Mesenchymal stem cell (in vitro differentiated cells and primary cell): Measurements from ENCODE around the gene EHD1.

Experiments
- DNase-seq: peaks from one replicate; pipeline ENCODE4 v3.0.0-alpha.2; 2013
- H2AFZ ChIP-seq: one replicate; pipeline ENCODE4 v1.6.1; 2013; ENCODE audit warnings: low read depth, mild to moderate bottlenecking, control low read depth, inconsistent platforms, low read length, moderate library complexity
- H2AK5ac ChIP-seq: 2 replicates; pipeline ENCODE4 v1.6.1; 2013; ENCODE audit warnings: low read length, moderate library complexity, mild to moderate bottlenecking, inconsistent platforms; ENCODE audit not compliant: severe bottlenecking
- H2BK120ac ChIP-seq: one replicate; pipeline ENCODE4 v1.6.1; 2013; ENCODE audit warnings: low read depth, mild to moderate bottlenecking, inconsistent platforms, low read length, moderate library complexity
- H2BK12ac ChIP-seq, 2 experiments: one replicate each; pipeline ENCODE4 v1.6.1; 2013; ENCODE audit warnings: inconsistent platforms in 2 of 2, low read length in 2 of 2, mild to moderate bottlenecking in 2 of 2, moderate library complexity in 2 of 2, control low read depth in 1 of 2
- H2BK15ac ChIP-seq: one replicate; pipeline ENCODE4 v1.6.1; 2013; ENCODE audit warnings: mild to moderate bottlenecking, low read depth, inconsistent platforms; ENCODE audit not compliant: poor library complexity, severe bottlenecking
- H2BK5ac ChIP-seq: 2 replicates; pipeline ENCODE4 v1.6.1; 2013; ENCODE audit warnings: low read depth, mild to moderate bottlenecking, low read length, control low read depth, inconsistent platforms; ENCODE audit not compliant: poor library complexity, severe bottlenecking
- H3K14ac ChIP-seq, 2 experiments: one replicate each; pipeline ENCODE4 v1.6.1; 2013; ENCODE audit warnings: inconsistent platforms in 2 of 2, low read length in 2 of 2, control low read depth in 1 of 2, mild to moderate bottlenecking in 1 of 2, moderate library complexity in 1 of 2
- H3K18ac ChIP-seq, 2 experiments: one replicate each; pipeline ENCODE4 v1.6.1; 2013; ENCODE audit warnings: inconsistent platforms in 2 of 2, low read length in 2 of 2, control low read depth in 1 of 2, low read depth in 1 of 2, mild to moderate bottlenecking in 1 of 2
- H3K23ac ChIP-seq, 2 experiments: one replicate each; pipeline ENCODE4 v1.6.1; 2013; ENCODE audit warnings: inconsistent platforms in 2 of 2, low read length in 2 of 2, mild to moderate bottlenecking in 2 of 2, moderate library complexity in 2 of 2, control low read depth in 1 of 2
- H3K27ac ChIP-seq: 2 replicates; pipeline ENCODE4 v1.5.1; 2013; ENCODE audit warnings: mild to moderate bottlenecking, moderate library complexity, low read length, control low read depth, inconsistent platforms; ENCODE audit not compliant: poor library complexity, severe bottlenecking
- H3K27me3 ChIP-seq, 2 experiments: 2 replicates each; pipeline versions ENCODE4 v1.6.1 to v1.7.0; 2013; ENCODE audit warnings: low read length in 2 of 2, mild to moderate bottlenecking in 2 of 2, moderate library complexity in 2 of 2, control low read depth in 1 of 2, inconsistent platforms in 1 of 2; ENCODE audit not compliant: control insufficient read depth in 1 of 2, insufficient read depth in 1 of 2
- H3K36me3 ChIP-seq, 2 experiments: 2 replicates each; pipeline versions ENCODE4 v1.6.1 to v1.7.0; 2013; ENCODE audit warnings: low read length in 2 of 2, control low read depth in 1 of 2, inconsistent platforms in 1 of 2, low read depth in 1 of 2, mild to moderate bottlenecking in 1 of 2; ENCODE audit not compliant: insufficient read depth in 2 of 2, control insufficient read depth in 1 of 2
- H3K4ac ChIP-seq, 2 experiments: one replicate each; pipeline ENCODE4 v1.6.1; 2013; ENCODE audit warnings: inconsistent platforms in 2 of 2, low read length in 2 of 2, mild to moderate bottlenecking in 2 of 2, moderate library complexity in 2 of 2, control low read depth in 1 of 2, low read depth in 1 of 2
- H3K4me1 ChIP-seq: 2 replicates; pipeline ENCODE4 v1.6.1; 2013; ENCODE audit warnings: low read depth, low read length, control low read depth; ENCODE audit not compliant: control insufficient read depth, insufficient read depth
- H3K4me2 ChIP-seq: 2 replicates; pipeline ENCODE4 v1.6.1; 2013; ENCODE audit warnings: low read length, mild to moderate bottlenecking, inconsistent platforms; ENCODE audit not compliant: poor library complexity, severe bottlenecking
- H3K4me3 ChIP-seq, 2 experiments: 2 replicates each; pipeline versions ENCODE4 v1.5.1 to v1.7.0; 2013; ENCODE audit warnings: low read length in 2 of 2, mild to moderate bottlenecking in 2 of 2, control low read depth in 1 of 2, low read depth in 1 of 2; ENCODE audit not compliant: insufficient read depth in 1 of 2
- H3K79me1 ChIP-seq: replicated peaks from 2 replicates; pipeline ENCODE4 v1.6.1; 2013; ENCODE audit warnings: mild to moderate bottlenecking, control low read depth, low read length, inconsistent platforms; ENCODE audit not compliant: poor library complexity, severe bottlenecking
- H3K9ac ChIP-seq: 2 replicates; pipeline ENCODE4 v1.7.0; 2013; ENCODE audit warnings: mild to moderate bottlenecking, low read length, moderate library complexity
- H3K9me3 ChIP-seq: 2 replicates; pipeline ENCODE4 v1.7.0; 2013; ENCODE audit warnings: mild to moderate bottlenecking, low read length; ENCODE audit not compliant: control insufficient read depth
- H4K8ac ChIP-seq: one replicate; pipeline ENCODE4 v1.6.1; 2013; ENCODE audit warnings: inconsistent platforms, mild to moderate bottlenecking, low read length, moderate library complexity
- H4K91ac ChIP-seq: one replicate; pipeline ENCODE4 v1.6.1; 2013; ENCODE audit warnings: mild to moderate bottlenecking, low read length, inconsistent platforms
- WGBS: methylation state at CpG from one replicate; pipeline ENCODE4 v1.1.7; 2013; ENCODE audit warnings: mixed read lengths; 5-methylcytosine and 5-hydroxymethylcytosine counted together

Gene EHD1

DNA sequence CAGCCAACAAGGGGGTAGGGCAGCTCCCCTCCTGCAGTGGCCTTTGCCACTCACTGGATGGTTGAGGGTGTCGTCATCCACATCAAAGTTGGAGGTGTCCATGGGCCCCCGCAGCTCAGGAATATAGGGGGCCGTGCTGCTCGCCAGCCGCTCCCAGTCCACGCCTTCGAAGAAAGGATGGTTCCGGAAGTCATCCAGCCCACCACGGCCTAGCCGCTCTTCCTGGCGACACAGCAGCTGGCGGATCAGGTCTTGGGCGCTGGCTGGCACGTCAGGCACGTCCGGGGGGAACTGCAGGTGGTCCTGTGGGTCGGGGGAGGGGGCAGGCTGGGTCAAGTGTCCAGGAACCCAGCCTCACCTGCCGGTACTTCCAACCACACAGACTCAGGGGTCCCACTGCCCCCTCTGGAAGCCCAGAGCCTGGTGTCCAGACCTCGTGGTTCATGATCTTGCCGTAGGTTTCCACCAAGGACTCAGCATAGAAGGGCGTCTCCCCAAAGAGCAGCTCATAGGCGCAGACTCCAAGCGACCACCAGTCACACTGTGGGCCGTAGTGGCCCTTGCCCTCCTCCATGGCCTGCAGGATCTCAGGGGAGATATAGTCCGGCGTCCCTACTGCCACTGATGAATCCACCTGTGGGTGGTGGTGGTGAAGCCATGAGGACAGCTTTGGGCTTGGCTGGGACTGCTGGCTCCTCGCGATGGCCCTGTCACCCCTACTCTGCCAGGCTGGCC lies 39.7 kb downstream of the EHD1 start:
- Histone ChIP-seq H2BK12ac (no peak overlapping the region), H3K14ac (no peak overlapping the region), H3K4me3 (no peak overlapping the region), H3K4me1 (peaks cover 33% of the 10 kb centered on the region), H3K27ac (no peak overlapping the region), H4K91ac (no peak overlapping the region), H3K36me3 (peaks cover 0 to 43% of the 10 kb centered on the region in 2 experiments), H2BK15ac (peak overlapping the region; percentile 7), H2AK5ac (no peak overlapping the region), H3K18ac (no peak overlapping the region), H3K27me3 (peaks cover 0 to under 1% of the 10 kb centered on the region in 2 experiments), H3K79me1 (peaks cover 3% of the 10 kb centered on the region), H4K8ac (no peak overlapping the region), H3K9ac (no peak overlapping the region), H3K4ac (no peak overlapping the region), H2BK5ac (no peak overlapping the region), H3K4me2 (no peak overlapping the region), H3K23ac (no peak overlapping the region), H2AFZ (no peak overlapping the region), H2BK120ac (no peak overlapping the region), H3K9me3 (no peaks in the 10 kb centered on the region)
- 95% methylated on average over 28 of the region's 28 CpGs for WGBS
- DNase-seq, result no peak

DNA sequence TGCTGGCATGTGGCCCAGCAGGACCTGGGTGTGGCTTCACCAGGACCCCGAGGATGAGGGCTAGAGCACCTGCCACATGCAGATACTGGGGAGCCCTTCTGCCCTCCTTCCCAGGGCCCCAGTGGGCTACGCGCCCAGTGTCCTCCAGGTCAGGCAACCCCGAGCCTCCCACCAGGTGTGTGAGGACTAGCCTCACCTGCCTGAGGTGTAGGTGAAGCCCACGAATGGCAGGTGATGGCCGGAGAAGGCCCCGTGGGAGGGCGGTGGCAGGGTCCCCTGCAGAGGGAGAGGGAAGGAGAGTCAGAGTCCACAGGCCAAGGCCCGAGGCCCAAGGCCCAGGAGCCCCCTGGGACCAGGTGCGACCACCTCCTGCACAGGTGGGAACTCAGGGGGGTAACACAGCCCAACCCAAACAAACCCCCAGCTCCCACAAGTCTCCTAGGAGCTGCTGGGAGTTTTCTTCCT lies 40.5 kb downstream of the EHD1 start:
- H2BK15ac ChIP-seq, result no peak overlapping the region
- H3K4me2 ChIP-seq, result no peak overlapping the region
- H3K18ac ChIP-seq, result no peak overlapping the region
- H3K14ac ChIP-seq, result no peak overlapping the region
- no peaks in the 10 kb centered on the region for H3K79me1 ChIP-seq
- no peak overlapping the region for H3K23ac ChIP-seq
- 94% methylated on average over 8 of the region's 10 CpGs for WGBS
- no peak overlapping the region for H2BK5ac ChIP-seq
- peaks cover 24% of the 10 kb centered on the region for H3K4me1 ChIP-seq
- H3K27me3 ChIP-seq, result peaks cover 0 to 3% of the 10 kb centered on the region in 2 experiments
- DNase-seq, result no peak
- H2AFZ ChIP-seq, result no peak overlapping the region
- no peak overlapping the region for H2AK5ac ChIP-seq
- no peak overlapping the region for H3K4ac ChIP-seq
- no peak overlapping the region for H3K9ac ChIP-seq
- no peak overlapping the region for H2BK120ac ChIP-seq
- no peak overlapping the region for H4K91ac ChIP-seq
- H2BK12ac ChIP-seq, result no peak overlapping the region
- no peak overlapping the region for H4K8ac ChIP-seq
- no peaks in the 10 kb centered on the region for H3K9me3 ChIP-seq
- H3K27ac ChIP-seq, result no peak overlapping the region
- no peak overlapping the region for H3K4me3 ChIP-seq
- peaks cover 0 to 51% of the 10 kb centered on the region in 2 experiments for H3K36me3 ChIP-seq

DNA sequence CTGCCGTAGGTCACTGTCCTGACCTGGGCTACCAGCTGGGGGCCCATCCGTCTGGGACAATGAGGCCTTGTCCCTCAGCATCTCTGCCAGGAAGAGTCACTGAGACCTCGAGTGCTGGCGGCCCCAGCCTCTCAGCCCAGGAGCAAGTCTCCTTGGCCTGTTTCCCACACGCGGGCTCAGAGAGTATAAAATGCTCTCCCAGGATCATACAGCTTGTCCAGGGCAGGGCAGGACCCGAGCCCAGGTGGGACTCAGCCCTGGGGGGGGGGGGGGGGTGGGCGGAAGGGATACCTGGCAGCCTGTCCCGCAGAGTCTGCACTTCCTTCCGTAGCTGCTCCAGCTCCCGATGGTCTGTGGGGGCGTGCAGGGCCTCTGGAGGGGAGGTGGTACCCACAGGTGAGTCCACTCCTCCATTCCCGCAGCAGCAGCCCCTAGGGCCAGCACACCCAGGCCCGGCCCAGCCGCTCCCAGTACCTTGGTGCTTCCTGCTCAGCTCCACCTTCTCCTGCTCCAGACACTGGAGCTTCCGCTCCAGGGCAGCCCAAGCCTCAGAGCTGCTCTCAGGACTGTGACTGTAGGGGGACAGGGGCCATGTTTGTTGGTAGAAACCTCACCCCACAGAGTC lies 41.9 kb downstream of the EHD1 start:
- Histone ChIP-seq H2AK5ac (no peak overlapping the region), H3K79me1 (no peaks in the 10 kb centered on the region), H3K4me3 (no peak overlapping the region), H3K4me2 (no peak overlapping the region), H3K27me3 (peaks cover 0 to 3% of the 10 kb centered on the region in 2 experiments), H3K9ac (no peak overlapping the region), H4K91ac (no peak overlapping the region), H3K4ac (no peak overlapping the region), H4K8ac (no peak overlapping the region), H3K18ac (no peak overlapping the region), H3K14ac (no peak overlapping the region), H3K23ac (no peak overlapping the region), H2BK120ac (no peak overlapping the region), H2BK12ac (no peak overlapping the region), H3K4me1 (peaks cover 15% of the 10 kb centered on the region), H2BK5ac (no peak overlapping the region), H2AFZ (no peak overlapping the region), H3K36me3 (peaks cover 0 to 64% of the 10 kb centered on the region in 2 experiments), H3K27ac (no peak overlapping the region), H2BK15ac (no peak overlapping the region), H3K9me3 (no peaks in the 10 kb centered on the region)
- DNase-seq, result no peak
- 95% methylated on average over 11 of the region's 16 CpGs for WGBS

DNA sequence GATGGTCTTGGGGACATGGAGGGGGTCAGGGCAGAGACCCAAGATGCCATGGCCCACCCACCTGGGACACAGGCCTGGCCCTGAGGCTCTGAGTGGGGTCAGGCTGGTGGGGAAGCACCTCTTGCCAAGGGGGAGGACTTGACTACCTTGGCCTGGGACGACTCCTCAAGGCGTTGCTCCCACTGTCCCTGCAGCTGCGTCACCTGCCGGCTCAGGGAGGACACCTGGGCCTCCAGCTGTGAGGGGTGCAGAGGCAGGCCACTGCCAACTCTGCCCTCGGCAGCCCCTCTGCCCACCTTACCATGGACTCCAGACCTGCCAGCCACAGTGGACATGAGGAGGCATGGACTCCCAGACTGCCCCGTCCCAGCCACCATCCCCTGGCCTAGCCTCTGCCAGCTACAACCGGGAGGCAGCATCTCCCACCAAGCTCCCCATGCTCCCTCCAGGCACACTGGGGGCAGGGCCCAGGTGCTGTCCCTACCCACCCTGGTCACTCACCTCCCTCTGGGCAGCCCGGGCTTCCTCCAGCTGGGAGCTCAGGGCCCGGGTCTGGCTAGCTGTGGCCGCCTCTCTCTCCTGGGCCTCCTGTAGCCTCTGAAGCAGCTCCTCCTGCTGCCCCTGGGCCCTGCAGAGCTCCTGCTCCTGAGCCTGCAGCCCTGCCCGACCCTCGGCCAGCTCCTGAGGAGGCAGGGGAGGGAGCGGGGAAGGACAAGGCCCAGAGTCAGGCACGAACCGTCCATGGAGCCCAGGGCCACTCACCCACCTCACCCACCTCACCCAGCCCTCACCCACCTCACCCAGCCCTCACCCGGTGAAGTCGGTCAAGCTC lies 42.6 kb downstream of the EHD1 start:
- no peak overlapping the region for H3K27ac ChIP-seq
- peaks cover 15% of the 10 kb centered on the region for H3K4me1 ChIP-seq
- H3K9ac ChIP-seq, result no peak overlapping the region
- no peak for DNase-seq
- H3K14ac ChIP-seq, result no peak overlapping the region
- no peak overlapping the region for H3K23ac ChIP-seq
- no peak overlapping the region for H2BK15ac ChIP-seq
- no peak overlapping the region for H2AFZ ChIP-seq
- no peak overlapping the region for H3K4me3 ChIP-seq
- no peak overlapping the region for H3K18ac ChIP-seq
- no peak overlapping the region for H4K91ac ChIP-seq
- H3K9me3 ChIP-seq, result no peaks in the 10 kb centered on the region
- 92% methylated on average over 17 of the region's 17 CpGs for WGBS
- no peak overlapping the region for H2BK120ac ChIP-seq
- no peak overlapping the region for H2BK12ac ChIP-seq
- H3K36me3 ChIP-seq, result peaks cover 0 to 69% of the 10 kb centered on the region in 2 experiments
- H3K4me2 ChIP-seq, result no peak overlapping the region
- H2AK5ac ChIP-seq, result peak overlapping the region; percentile 55
- no peak overlapping the region for H4K8ac ChIP-seq
- no peaks in the 10 kb centered on the region for H3K79me1 ChIP-seq
- H3K4ac ChIP-seq, result no peak overlapping the region
- peaks cover 0 to 3% of the 10 kb centered on the region in 2 experiments for H3K27me3 ChIP-seq
- H2BK5ac ChIP-seq, result no peak overlapping the region
